HCT116 (cell line): ENCODE data around the gene SESN3.

ENCODE experiments used
- EZH2 ChIP-seq: fragments of 200-600 bp; sonication (generic); IDR thresholded peaks from 2 replicates; pipeline ENCODE4 v1.6.1; 2017; ENCODE audit warnings: antibody characterized with exemption, mixed run types
- JUND ChIP-seq: IDR thresholded peaks from 2 replicates; pipeline ENCODE4 v1.6.1; 2012
- SIN3A ChIP-seq: IDR thresholded peaks from 2 replicates; pipeline ENCODE4 v1.6.1; 2012; ENCODE audit warnings: low read depth
- SP1 ChIP-seq: IDR thresholded peaks from 2 replicates; pipeline ENCODE4 v1.6.1; 2012; ENCODE audit warnings: low read depth
- TCF7L2 ChIP-seq: IDR thresholded peaks from 2 replicates; pipeline ENCODE4 v1.7.0; 2011; ENCODE audit warnings: borderline replicate concordance, inconsistent platforms; ENCODE audit not compliant: insufficient read depth, insufficient read length; ENCODE audit errors: extremely low read depth
- TF ChIP-seq, protein P1 (sequence below): IDR thresholded peaks from 2 replicates; pipeline ENCODE4 v1.6.1; 2012
- TF ChIP-seq, protein P2 (sequence below), 3 experiments: fragments of 200-600 bp in 1 of 3; sonication (generic) in 1 of 3; IDR thresholded peaks in 2 of 3; conservative IDR thresholded peaks in 1 of 3; 2 replicates each; pipeline ENCODE4 v1.5.1; 2012 to 2017; ENCODE audit warnings: low read depth in 2 of 3, low read length in 2 of 3, antibody characterized with exemption in 1 of 3, borderline replicate concordance in 1 of 3, control low read depth in 1 of 3, mild to moderate bottlenecking in 1 of 3, mixed read lengths in 1 of 3, mixed run types in 1 of 3, moderate library complexity in 1 of 3; ENCODE audit not compliant: insufficient read depth in 1 of 3
- TF ChIP-seq, protein P3 (sequence below): IDR thresholded peaks from 2 replicates; pipeline ENCODE4 v1.6.1; 2012; ENCODE audit warnings: low read depth
- TF ChIP-seq, protein P4 (sequence below): IDR thresholded peaks from 2 replicates; pipeline ENCODE4 v1.6.1; 2012

DNA sequence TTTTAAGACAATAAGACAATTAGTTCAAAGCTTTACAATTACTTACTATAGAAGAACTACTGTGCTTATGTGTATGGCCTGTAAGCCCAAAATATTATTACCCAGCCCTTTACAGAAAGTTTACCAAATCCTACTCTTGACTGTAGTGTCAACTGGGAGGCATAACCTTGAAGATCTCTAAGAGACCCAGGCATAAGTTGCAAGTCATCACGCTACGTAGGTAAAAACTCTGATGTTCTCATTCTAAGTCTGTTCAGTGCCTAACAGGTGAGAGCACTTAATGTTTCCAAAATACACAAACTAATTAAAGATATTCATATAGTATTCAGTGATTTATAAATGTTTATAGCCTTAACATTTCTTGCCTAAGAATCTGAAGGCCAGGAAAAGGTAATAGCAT is 12.9 kb downstream of the SESN3 start:
- TF ChIP-seq, protein P1, sequence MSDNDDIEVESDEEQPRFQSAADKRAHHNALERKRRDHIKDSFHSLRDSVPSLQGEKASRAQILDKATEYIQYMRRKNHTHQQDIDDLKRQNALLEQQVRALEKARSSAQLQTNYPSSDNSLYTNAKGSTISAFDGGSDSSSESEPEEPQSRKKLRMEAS, result no peak
- TF ChIP-seq, protein P2, sequence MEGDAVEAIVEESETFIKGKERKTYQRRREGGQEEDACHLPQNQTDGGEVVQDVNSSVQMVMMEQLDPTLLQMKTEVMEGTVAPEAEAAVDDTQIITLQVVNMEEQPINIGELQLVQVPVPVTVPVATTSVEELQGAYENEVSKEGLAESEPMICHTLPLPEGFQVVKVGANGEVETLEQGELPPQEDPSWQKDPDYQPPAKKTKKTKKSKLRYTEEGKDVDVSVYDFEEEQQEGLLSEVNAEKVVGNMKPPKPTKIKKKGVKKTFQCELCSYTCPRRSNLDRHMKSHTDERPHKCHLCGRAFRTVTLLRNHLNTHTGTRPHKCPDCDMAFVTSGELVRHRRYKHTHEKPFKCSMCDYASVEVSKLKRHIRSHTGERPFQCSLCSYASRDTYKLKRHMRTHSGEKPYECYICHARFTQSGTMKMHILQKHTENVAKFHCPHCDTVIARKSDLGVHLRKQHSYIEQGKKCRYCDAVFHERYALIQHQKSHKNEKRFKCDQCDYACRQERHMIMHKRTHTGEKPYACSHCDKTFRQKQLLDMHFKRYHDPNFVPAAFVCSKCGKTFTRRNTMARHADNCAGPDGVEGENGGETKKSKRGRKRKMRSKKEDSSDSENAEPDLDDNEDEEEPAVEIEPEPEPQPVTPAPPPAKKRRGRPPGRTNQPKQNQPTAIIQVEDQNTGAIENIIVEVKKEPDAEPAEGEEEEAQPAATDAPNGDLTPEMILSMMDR (IDR thresholded peaks at IDR 0.05 in 2 of 3, conservative IDR thresholded peaks at IDR 0.05 in 1 of 3; ENCODE audit: borderline replicate concordance in 1 of 3, insufficient read depth in 1 of 3, low read depth in 2 of 3, low read length in 2 of 3), result no peak
- TF ChIP-seq, protein P3, sequence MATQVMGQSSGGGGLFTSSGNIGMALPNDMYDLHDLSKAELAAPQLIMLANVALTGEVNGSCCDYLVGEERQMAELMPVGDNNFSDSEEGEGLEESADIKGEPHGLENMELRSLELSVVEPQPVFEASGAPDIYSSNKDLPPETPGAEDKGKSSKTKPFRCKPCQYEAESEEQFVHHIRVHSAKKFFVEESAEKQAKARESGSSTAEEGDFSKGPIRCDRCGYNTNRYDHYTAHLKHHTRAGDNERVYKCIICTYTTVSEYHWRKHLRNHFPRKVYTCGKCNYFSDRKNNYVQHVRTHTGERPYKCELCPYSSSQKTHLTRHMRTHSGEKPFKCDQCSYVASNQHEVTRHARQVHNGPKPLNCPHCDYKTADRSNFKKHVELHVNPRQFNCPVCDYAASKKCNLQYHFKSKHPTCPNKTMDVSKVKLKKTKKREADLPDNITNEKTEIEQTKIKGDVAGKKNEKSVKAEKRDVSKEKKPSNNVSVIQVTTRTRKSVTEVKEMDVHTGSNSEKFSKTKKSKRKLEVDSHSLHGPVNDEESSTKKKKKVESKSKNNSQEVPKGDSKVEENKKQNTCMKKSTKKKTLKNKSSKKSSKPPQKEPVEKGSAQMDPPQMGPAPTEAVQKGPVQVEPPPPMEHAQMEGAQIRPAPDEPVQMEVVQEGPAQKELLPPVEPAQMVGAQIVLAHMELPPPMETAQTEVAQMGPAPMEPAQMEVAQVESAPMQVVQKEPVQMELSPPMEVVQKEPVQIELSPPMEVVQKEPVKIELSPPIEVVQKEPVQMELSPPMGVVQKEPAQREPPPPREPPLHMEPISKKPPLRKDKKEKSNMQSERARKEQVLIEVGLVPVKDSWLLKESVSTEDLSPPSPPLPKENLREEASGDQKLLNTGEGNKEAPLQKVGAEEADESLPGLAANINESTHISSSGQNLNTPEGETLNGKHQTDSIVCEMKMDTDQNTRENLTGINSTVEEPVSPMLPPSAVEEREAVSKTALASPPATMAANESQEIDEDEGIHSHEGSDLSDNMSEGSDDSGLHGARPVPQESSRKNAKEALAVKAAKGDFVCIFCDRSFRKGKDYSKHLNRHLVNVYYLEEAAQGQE, result no peak
- TF ChIP-seq JUND (no peak), SIN3A (no peak), EZH2 (no peak), SP1 (no peak), TCF7L2 (no peak)
- TF ChIP-seq, protein P4, sequence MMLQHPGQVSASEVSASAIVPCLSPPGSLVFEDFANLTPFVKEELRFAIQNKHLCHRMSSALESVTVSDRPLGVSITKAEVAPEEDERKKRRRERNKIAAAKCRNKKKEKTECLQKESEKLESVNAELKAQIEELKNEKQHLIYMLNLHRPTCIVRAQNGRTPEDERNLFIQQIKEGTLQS, result no peak
